ENCODE measurements around the gene DDX59. TPM values are rescaled to one million over a fixed set of nuclear protein-coding genes. Genes with fewer than 3 reads are reported as not detected.

DDX59 gene
- total and polyA plus RNA-seq, 10 of the 15 experiments (the other 5 are each of a cell fraction or from before 2014, with no cell fraction given): 17.3 to 42.1 (median 23.6) TPM

GRCh38 chr1:200710166-200710565, 40.5 kb upstream of the DDX59 start:
- Histone ChIP-seq H3K9me3 (replicated peaks; ENCODE audit: control insufficient read depth, insufficient read depth, low read length) (no peaks in the 10 kb centered on the region), H3K4me3 (no peak overlapping the region), H2AFZ (ENCODE audit: control insufficient read depth, low read depth, low read length) (no peak overlapping the region), H3K4me1 (ENCODE audit: control insufficient read depth, insufficient read depth, low read length) (no peaks in the 10 kb centered on the region), H3K27ac (ENCODE audit: control insufficient read depth, insufficient read depth) (no peak overlapping the region), H3K27me3 (replicated peaks in 1 of 2; ENCODE audit: control insufficient read depth in 2 of 2, insufficient read depth in 2 of 2, low read length in 1 of 2) (no peaks in the 10 kb centered on the region), H4K20me1 (ENCODE audit: control insufficient read depth, insufficient read depth) (no peaks in the 10 kb centered on the region), H3K9ac (ENCODE audit: control insufficient read depth, insufficient read depth, low read length) (no peak overlapping the region), H3K36me3 (ENCODE audit: control insufficient read depth in 2 of 2, insufficient read depth in 2 of 2, low read length in 1 of 2) (no peaks in the 10 kb centered on the region), H3K79me2 (ENCODE audit: control insufficient read depth, insufficient read depth, low read length) (no peaks in the 10 kb centered on the region), H3K4me2 (ENCODE audit: control insufficient read depth, insufficient read depth) (no peak overlapping the region)
- ChIA-PET CTCF (interaction anchor here (0.6 to 1.2 kb wide), 2 partner anchors 40 to 131 kb away, joined by 3 read pairs; no protein-coding TSS in a partner anchor), SMC1A (ENCODE audit: uncharacterized antibody, unreplicated experiment) (interaction anchor here (1.0 kb wide), 1 partner anchor 8 kb away, joined by 4 read pairs; no protein-coding TSS in a partner anchor), RAD21 (ENCODE audit: unreplicated experiment) (no interaction called here), POLR2A (no interaction called here)
- BruUV-seq (replicated peaks): no TSS peak
- no peak for FAIRE-seq
- no peak for DNase-seq (ENCODE audit: low read depth, low spot score)
- no peak for TF ChIP-seq PML (IDR thresholded peaks at IDR 0.05; ENCODE audit: low read length)
- in situ Hi-C loops (cut with MboI): loop anchor here (5.0 kb wide), 1 partner anchor 57 kb away; no protein-coding TSS in a partner anchor
- intact Hi-C loops (cut with micrococcal nuclease; ENCODE audit: unreplicated experiment): no loop called here
- 82% methylated on average over 2 of the region's 2 CpGs for WGBS (ENCODE audit: insufficient coverage, insufficient replicate concordance, low lambda C conversion rate, missing lambda C conversion rate)
- ATAC-seq: no peak

- intact Hi-C loops (cut with micrococcal nuclease; ENCODE audit: unreplicated experiment): no loop called here
- TF ChIP-seq ZNF592 (IDR thresholded peaks at IDR 0.05) (no peak), NFYB (IDR thresholded peaks at IDR 0.05; ENCODE audit: insufficient read depth, low read depth, low read length) (no peak), SMC3 (IDR thresholded peaks at IDR 0.05; ENCODE audit: borderline replicate concordance, low read length) (no peak), IRF4 (IDR thresholded peaks at IDR 0.05; ENCODE audit: low read depth, low read length) (no peak), HDAC6 (IDR thresholded peaks at IDR 0.05; ENCODE audit: unreplicated experiment) (no peak), CTCF (IDR thresholded peaks at IDR 0.05 in 2 of 3, conservative IDR thresholded peaks at IDR 0.05 in 1 of 3; ENCODE audit: control insufficient read depth in 2 of 3, extremely low read depth in 1 of 3, insufficient read depth in 1 of 3, low read depth in 3 of 3, low read length in 3 of 3) (no peak), MTA2 (IDR thresholded peaks at IDR 0.05; ENCODE audit: low read depth) (no peak)
Observed at GRCh38 chr1:200708769-200709168, 39.1 kb upstream of the DDX59 start.

More at GRCh38 chr1:200708769-200709168, 39.1 kb upstream of the DDX59 start:
- Histone ChIP-seq H3K27ac (ENCODE audit: control insufficient read depth, insufficient read depth) (no peak overlapping the region), H3K27me3 (replicated peaks in 1 of 2; ENCODE audit: control insufficient read depth in 2 of 2, insufficient read depth in 2 of 2, low read length in 1 of 2) (no peaks in the 10 kb centered on the region), H2AFZ (ENCODE audit: control insufficient read depth, low read depth, low read length) (no peak overlapping the region), H3K79me2 (ENCODE audit: control insufficient read depth, insufficient read depth, low read length) (no peaks in the 10 kb centered on the region), H3K4me1 (ENCODE audit: control insufficient read depth, insufficient read depth, low read length) (no peaks in the 10 kb centered on the region), H3K9me3 (replicated peaks; ENCODE audit: control insufficient read depth, insufficient read depth, low read length) (no peaks in the 10 kb centered on the region), H3K4me3 (no peak overlapping the region), H3K36me3 (ENCODE audit: control insufficient read depth in 2 of 2, insufficient read depth in 2 of 2, low read length in 1 of 2) (no peaks in the 10 kb centered on the region), H4K20me1 (ENCODE audit: control insufficient read depth, insufficient read depth) (no peaks in the 10 kb centered on the region), H3K4me2 (ENCODE audit: control insufficient read depth, insufficient read depth) (no peak overlapping the region), H3K9ac (ENCODE audit: control insufficient read depth, insufficient read depth, low read length) (no peak overlapping the region)
- 46% methylated on average over 1 of the region's 1 CpG for WGBS (ENCODE audit: insufficient coverage, insufficient replicate concordance, low lambda C conversion rate, missing lambda C conversion rate)
- in situ Hi-C loops (cut with MboI): no loop called here
- RAD21 ChIA-PET (ENCODE audit: unreplicated experiment): no interaction called here
- DNase-seq (ENCODE audit: low read depth, low spot score) (no peak), ATAC-seq (no peak), FAIRE-seq (no peak)
- CTCF ChIA-PET: no interaction called here
- POLR2A ChIA-PET: no interaction called here
- BruUV-seq (replicated peaks): no TSS peak
- SMC1A ChIA-PET (ENCODE audit: uncharacterized antibody, unreplicated experiment): interaction anchor here (1.7 kb wide), 1 partner anchor 29 kb away, joined by 4 read pairs; no protein-coding TSS in a partner anchor

Measured in GM12878 (cell line).